GM19452 (cell line): Measurements from ENCODE around the gene SDK1.
"Not testable (repeated sequence)": the region's sequence is repeated elsewhere in the genome, so short reads cannot be mapped to it uniquely, and the experiment has no call there.

Experiments
- ATAC-seq: cut with Tn5 transposase; IDR thresholded peaks from one replicate; pipeline ENCODE4 v1.9.1; 2021; ENCODE audit not compliant: unreplicated experiment

Gene SDK1

DNA sequence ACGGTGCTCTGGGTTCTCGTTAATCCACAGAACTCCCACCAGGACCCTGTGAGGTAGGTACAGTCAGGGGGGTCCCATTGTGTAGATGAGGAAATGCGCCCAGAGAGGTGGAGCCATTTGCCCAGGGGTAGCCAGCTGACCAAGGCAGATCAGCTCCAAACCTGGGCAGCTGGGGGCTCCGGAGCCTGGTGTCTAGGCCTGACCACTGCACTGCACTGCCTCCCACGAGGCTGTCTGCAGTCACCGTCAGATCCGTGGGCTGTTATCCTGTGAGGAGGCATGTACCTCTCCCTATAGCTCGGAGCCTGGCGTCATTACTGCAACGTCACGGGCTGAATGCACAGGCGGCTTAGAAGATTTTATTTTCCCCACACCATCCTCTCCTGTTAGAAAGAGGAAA lies 969.2 kb downstream of the SDK1 start:
- ATAC-seq: no peak

DNA sequence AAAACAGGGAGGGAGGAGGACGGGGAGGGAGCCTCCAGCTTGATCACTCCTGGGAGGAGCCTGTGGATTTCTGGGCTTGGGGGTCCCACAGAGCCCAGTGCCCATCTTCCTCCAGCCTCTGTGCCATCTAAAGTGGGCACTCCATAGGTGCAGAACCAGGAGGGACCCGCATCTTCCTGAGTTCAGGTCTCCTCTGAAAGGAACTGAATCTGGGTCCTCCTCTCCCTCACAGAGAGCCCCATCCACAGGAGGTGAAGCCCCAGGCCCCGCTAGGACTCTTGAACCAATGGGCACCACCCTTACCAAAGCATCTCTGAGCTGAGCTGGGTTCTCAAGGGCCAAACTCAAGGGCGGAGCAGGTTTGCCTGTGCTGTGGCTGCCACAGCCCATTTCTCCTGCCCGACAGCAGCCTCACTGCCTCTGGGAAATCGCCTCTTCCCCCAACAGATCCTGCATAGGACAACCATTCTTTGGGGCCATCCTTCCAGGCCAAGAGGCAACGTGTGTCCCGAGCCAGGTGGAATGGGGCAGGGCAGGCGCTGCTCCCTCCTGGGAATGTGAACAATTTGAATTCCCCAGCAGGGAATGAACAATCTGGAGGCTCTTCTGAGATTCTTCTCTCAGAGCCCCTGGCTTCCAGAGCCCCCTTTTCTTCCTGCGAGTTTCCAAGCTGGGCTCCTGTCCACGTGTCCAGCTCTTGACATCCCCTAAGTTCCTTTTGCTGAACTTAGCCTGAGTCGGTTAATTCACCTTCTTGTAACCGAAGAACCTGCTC lies 970.1 kb downstream of the SDK1 start:
- no peak for ATAC-seq

DNA sequence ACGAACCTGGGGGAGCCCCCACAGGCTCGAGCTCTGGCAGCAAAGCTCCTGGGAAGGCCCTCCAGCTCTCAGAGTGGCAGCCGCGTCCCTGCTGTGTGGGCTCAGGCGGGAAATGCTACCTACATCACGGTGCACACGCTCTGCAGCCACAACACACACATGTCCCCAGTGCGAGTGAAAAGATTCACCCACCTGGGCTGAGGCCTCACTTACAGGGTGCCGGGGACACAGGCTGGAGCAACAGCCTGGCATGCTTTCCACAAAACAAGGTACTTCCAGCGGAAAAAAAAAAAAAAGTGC lies 970.6 kb downstream of the SDK1 start:
- ATAC-seq: no peak

DNA sequence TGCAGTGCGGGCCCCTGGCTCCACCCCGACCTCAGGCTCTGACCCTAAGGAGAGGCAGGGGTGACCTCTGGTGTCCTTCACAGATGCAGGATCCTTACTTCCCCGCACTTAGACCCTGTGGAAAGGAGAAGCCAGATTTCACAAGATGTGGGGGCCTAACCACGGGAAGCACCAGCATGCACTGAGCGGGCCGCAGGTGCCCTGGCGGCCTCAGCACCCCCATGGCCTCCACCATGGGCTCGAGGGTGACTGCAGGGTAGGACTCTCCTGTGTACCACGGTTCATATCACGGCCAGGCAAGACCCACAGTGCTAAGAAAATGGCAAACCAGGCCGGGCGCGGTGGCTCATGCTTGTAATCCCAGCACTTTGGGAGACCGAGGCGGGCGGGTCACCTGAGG lies 971.1 kb downstream of the SDK1 start:
- no peak for ATAC-seq

DNA sequence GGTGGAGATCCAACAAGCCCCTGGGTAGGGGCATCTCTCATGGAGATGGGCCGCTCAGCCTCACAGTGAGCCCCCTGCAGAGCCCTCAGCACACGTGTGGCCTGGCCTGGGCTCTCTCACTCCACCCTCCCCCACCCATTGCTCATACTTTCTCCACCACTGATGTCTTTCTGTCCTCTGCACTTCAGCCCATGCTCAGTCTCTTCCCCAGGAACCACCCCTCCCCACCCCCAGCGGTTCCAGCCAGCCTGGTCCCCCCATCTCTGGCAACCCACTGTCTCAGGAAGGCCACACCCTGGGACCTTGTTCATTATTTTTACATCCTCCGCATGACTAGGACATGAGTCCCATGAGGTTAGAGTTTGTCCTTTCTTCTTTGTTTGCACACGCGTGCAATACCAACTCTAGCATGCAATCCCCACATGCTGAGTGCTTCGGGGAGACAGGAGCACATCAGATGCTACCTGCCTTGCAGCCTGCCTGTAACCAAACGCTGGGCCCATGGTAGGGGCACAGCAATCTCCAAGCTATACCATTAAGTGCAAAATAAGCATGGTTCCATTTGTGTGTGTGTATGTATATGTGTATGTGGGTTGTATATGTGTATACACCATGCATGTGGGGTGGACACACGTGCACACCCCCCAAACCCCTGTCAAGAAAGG lies 972.6 kb downstream of the SDK1 start:
- no peak for ATAC-seq

DNA sequence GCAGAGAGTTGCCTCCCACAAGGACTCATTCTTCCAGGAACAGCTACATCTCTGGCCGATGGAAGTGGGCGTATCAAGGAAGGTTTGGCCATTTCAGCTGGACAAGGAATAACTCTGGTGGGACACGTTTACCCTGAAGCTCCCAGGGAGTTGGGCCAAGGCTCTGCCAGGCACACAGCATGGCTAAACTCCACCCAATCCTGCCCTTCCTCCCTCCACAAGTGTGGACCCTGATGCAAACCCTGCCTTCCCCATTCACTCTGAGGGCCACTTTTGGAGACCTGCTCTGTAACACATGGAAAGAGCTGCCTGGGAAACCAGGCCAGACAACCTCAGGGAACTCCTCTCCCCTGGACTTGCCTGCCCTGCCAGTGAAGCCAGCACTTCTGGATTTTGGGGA lies 973.2 kb downstream of the SDK1 start:
- no peak for ATAC-seq

DNA sequence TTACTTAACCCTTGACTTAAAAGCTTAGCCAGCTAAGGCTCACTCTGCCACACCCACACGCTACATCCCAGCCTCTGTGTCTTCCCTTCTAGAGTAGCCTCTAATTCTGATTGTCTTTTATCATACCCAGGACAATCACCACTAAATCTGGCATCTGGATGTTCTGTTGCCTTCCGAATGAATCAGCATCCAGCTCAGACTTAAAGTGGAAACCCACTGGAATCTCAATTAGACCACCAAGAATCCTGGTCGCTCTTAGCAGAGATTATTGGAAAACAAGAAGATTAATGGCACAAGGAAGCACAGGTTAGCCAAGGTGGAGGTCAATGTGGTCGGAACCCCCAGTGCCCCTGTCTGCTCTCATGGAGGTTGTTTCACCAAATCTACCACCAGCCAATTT lies 976.9 kb downstream of the SDK1 start:
- ATAC-seq: no peak

DNA sequence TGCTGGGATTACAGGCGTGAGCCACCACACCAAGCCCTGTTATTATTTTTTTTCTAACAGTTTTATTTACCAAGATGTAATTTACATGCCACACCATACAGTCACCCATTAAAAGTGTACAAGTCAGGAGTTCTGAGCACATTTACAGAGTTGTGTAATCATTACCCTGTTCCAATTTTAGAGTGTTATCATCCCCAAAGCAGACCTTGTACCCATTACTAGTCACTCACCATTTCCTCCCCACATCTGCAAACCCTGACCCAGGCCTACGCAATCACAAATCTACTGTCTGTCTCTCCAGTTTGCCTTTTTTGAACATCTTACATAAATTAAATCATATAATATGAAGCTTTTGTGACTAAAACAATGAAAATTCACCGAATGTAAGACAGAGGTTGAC lies 978.2 kb downstream of the SDK1 start:
- ATAC-seq: no peak

DNA sequence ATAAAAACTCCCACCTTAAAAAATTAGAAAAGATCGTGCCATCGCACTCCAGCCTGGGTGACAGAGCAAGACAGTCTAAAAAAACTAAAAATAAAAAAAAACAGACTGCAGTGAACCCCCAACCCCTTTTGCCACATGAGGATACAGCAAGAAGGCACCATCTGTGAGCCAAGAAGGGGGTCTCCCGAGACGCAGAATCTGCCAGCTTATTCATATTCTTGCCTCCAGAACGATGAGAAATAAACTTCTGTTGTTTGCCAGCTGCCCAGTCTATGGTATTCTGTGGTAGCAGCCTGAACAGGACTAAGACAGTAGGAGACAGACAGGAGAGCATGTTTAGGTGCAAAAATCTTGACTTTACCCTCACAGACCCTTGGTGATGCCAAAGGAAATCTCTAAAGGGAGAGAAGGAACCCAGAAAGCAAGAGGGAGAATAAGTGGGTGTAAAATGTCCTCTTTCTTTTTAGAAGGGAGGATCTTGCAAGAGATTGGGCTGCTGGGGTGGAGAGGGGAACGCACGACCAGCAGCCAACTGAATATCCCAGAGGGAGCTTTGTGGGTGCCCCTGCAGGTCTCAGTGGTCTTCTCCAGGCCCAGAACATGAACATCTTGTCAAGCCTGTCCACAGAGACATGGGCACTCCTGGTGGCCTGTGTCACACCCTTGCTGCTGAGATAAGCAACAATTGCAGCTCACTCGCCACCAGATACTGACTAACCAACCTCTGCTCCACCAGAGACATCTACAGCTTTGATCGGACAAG lies 980.4 kb downstream of the SDK1 start:
- no peak for ATAC-seq

DNA sequence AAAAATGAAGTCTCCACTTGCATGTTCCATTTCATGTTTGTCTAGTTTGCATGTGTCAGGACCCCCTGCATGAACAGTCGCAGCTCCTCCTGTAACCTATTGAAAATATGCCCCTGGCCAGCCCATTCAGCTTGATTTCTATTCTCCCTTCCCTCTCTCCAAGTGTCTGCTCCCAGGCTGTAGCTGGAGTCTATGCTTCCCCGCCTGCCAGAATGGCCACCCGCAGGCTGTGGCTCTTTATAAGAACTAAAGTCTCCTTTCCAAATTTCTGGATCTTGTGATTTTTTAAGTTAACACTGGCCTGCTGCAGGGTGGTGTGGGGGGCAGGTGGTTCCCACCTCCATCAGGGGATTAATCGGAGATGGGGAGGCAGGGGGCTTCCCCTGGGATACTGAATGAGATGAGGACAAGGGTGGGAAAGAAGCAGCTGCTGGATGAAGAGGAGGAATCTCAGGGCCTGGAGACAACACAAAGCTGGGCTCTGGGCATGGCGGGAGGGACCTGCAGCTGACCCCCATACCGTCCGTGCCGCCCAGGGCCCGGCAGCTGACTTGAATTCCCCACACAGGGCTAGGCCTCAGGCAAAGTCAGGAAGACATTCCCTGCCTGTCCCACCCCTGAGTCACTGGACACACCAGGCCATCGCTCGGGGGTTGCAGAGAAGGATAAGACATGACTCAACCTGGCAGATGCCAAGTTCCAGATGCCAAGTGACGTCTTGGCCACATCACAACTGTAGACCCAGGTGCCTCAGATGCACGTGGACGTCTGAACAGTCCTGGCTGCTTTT lies 981.6 kb downstream of the SDK1 start:
- ATAC-seq: no peak

DNA sequence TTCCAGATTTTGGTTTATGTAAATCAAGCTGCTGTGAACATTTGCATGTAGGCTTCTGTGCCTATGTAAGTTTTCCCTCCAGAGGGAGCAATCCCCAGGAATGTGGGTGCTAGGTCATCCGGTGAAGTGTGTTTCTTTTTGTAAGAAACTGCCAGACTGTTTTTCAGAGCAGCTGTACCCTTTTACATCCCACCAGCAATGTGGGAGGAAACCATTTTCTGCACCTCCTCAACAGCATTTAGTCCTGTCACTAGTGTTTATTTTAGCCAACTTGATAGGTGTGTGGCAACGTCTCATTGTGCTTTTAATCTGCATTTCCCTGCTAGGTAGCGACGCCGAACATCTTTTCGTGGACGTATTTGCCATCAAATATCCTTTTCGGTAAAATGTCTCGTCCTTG lies 985.3 kb downstream of the SDK1 start:
- ATAC-seq: no peak

DNA sequence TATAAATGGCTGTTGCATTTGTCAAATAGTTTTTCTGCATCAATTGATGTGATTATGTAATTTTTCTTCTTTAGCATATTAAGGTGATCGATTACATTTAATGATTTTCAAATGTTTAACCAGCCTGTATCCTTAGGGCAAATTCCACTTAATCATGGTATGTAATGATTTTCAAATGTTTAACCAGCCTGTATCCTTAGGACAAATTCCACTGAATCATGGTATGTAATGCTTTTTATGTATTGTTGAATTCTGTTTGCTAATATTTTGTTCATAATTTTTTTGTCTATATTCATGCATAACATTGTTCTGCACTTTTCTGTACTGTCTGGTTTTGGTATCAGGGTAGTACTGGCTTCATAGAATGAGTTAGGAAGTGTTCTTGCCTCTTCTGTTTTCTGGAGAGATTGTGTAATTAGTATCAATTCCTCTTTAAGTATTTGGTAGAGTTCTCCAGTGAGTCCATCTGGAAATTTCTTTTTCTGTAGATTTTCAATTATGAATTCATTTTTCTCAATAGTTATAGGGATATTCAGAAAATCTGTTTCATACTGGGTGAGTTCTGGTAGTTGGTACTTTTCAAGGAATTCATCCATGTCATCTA lies 987.8 kb downstream of the SDK1 start:
- no peak for ATAC-seq

DNA sequence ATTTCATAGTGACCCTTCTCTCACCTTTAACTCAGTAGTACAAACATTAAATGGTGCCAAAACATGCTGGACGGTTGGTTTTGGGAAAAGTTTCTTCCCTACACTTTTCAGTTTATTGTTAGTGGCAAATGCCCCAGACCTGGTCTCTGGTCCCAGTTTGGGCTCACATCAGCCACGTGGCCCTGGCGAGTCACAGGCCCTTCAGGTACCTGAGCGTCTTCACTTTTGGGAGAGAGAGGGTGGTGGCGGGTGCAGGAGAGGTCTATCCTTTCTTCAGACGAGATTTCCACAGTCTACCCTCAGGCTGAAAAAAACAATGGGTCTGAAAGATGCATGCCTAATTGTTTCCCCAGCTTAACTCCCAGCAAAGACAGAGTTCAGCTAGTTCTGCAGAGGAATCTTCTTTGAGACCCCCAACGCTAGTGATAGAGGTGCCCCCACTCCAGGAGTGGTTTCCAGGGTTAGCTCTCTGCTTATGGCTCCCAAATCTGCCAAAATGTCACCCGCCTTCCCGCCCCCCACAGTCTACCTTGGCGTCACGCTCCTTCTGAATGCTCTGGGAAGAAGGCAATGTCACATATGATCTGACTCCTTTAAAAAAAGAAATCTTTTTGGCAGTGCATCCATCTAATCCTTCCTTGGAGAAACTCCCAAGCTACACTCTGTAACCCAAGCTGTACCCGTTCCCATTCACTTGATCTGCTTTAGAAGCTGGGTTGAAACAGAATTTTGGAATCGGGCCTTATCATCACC lies 996.3 kb downstream of the SDK1 start:
- no peak for ATAC-seq

DNA sequence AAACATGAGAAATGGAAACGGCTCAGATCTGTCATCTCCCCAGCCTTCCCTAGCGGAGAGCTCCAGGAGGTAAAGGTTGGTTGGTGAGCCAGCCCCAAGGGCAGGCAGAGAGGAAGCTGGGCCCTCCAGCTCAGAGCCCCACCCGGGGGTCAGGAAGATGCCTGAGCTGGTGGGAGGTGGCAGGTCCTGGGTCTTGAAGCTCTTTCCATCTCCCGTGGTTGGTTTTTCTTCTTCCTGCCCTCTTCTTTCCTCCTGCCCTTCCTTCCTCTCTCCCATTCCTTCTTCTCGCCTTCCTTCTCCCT lies 996.8 kb downstream of the SDK1 start:
- ATAC-seq: no peak

DNA sequence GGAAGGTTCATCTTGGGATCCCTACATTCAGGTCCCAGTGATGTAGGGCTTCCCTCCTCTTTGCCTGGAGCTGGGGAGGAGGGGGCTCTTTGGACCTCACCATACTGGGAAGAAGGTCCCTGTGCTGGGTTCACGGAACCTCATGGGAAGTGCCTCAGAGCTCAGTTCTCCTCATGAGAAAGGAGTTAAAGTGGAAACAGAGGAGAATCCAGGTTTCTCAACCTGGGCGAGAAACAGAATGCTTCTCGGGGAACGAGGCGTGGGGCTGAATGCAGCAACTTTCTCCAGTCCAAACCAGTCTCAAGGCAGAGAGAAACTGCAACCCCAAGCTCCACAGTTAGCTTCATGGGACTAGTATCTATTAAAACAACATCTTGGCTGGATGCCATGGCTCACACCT lies 998.4 kb downstream of the SDK1 start:
- no peak for ATAC-seq

DNA sequence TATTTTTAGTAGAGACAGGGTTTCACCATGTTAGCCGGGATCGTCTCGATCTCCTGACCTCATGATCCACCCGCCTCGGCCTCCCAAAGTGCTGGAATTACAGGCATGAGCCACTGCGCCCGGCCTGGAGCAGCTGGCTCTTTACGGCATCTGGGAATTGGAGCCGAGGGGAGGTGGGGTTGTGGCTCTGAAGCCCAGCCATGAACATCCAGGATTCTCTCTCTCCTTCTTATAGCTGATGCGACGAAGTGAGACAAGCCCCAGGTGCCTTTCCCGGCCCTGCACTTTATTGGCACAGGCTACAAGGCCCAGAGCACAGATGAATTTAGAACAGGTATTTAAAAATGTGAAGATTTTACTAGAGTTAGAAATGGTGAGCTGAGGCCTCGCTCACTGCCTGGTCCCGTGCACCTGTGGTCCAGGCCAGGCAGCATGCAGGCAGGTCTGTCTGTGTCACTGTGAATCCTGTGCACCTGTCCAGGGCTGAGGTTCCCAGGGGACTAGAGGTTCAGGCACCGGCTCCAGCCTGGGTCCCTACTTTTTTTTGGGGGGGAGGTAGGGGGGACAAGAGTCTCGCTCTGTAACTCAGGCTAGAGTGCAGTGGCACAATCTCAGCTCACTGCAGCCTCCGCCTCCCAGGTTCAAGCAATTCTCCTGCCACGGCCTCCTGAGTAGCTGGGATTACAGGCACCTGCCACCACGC lies 1001.3 kb downstream of the SDK1 start:
- ATAC-seq: no peak

DNA sequence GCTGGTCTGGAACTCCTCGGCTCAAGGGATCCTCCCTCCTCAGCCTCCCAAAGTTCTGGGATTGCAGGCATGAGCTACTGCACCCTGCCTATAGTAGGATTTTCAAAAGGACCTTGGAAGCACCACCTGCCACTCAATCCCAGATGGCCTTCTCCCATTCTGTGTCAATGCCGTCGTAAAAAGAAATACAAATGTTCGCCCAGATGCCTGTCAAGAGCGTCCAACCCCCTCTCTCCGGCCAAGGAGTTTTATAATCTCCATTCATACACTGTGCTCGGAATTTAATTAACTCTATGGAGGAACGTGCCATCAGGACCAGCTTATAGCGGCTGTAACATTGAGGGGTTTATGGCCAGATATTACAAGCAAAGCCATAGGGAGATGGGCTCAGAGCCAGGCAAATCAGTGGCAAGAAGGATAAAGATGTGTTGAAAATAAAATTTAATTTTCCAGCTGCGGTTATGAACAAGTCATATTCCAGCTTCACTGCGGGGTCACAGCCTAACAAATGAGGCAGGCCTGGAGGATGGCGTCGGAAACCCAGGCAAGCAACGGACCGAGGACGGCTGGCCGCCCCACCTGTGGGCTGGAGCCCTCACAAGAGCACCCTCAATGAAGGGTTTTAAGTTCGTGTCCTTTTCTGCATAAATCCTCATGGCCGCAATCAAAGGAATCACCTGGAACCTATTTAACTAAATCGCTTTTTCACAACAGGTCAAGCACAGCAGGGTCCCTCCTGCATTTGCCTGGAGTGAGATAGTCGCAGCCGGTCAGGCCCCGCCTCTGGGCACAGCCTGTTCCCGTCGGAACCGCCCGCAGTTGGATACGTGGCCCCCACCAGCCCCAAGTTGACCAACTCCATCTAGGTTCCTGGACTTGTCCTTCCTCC lies 1006.5 kb downstream of the SDK1 start:
- no peak for ATAC-seq

DNA sequence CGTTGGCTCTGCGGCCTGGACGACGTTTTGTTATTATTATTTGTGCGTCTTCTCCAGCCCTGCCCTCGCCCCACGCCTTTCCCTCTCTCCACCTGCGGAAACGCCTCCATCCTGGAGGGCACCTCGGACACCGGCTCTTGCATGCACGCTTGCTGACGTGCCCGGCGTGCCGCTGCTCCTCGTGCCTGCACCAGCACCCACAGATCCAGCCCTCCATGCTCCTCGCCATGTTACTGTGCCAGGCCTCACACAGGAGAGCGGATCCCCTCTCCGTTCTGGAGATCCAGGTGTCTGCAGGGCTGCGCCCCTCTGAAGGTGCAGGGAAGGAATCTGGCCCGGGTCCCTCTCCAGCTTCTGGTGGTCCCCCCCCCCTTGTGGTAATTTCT lies 1007.1 kb downstream of the SDK1 start:
- ATAC-seq: no peak

DNA sequence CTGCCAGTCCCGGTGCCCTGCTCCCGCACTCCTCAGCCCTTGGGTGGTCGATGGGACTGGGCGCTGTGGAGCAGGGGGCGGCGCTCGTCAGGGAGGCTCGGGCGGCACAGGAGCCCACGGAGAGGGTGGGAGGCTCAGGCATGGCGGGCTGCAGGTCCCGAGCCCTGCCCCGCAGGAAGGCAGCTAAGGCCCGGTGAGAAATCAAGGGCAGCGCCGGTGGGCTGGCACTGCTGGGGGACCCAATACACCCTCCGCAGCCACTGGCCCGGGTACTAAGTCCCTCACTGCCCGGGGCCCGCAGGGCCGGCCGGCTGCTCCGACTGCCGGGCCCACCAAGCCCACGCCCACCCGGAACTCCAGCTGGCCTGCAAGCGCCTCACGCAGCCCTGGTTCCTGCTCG lies 1012.9 kb downstream of the SDK1 start:
- ATAC-seq: not testable (repeated sequence)
